CD4-positive, alpha-beta T cell treated with Interferon gamma for 1 hour (primary cell): Measurements from ENCODE around the gene CYP19A1.
"Not testable (repeated sequence)": the region's sequence is repeated elsewhere in the genome, so short reads cannot be mapped to it uniquely, and the experiment has no call there.

Experiments used
- DNase-seq: peaks from one replicate; pipeline ENCODE4 v3.0.0-alpha.2; 2020

CYP19A1 gene

DNA sequence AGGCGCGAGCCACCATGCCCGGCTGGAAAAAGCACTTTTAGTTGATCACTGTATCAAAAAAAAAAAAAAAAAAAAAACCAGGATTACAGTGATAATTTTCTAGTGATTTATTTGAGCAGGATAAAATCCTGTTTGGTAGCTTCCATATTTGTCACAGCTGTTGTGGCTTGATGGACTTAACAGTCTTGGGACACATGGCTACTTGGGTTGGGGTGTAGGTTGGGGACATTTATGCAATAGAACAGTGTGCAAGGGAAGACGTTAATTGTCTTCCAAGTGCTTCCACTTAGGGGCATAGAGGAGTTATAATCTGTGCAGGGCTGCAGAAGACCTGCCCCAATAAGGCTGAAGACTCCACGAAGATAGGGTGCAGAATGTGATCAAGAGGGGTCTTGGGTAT, 136.8 kb downstream of the CYP19A1 start:
- DNase-seq = no peak

GRCh38 chr15:51200792-51201191, 137.6 kb downstream of the CYP19A1 start:
- no peak for DNase-seq

DNA sequence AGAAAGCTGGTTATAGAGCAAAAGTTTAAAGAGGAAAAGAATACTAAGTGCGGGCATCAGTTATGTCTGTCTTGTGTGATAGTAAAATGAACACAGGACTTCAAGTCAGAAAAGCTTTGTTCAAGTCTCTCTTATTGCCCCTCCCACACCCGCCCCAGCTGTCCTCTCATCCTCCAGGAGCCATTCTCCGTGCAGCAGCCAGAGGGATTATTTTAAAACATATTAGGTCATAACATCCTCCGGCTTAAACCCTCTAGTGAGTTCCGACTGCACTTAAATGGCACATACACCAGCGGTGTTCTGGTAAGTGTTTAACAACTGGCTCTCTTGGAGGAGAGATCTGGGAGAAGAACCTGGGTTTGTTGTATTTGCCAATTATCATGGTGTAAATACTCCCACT, 138.9 kb downstream of the CYP19A1 start:
- no peak for DNase-seq

DNA sequence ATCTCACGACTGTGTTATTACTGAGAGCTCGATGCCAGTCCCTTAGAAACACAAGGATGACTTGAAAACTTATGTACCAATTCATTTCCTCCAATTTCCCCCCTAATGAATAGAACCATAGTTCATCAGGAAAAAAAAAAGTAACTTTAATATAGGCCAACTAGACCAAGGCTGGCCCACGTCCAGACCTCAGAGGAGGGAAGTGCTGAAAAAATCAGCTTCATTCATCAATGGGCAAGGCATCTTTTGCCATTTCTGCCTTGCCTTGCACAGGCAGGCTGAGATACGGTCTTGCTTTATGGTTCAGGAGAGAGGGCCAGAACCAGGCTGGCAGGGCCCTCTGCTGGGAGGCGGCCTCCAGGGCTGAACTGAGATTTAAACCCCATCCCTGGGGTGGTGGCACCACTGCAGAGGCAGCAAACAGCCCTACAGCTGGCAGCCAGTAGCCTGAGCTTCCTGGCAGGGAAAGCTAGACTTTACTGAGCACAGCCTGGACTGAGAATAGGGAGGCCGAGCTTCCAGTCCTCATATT, 139.6 kb downstream of the CYP19A1 start:
- no peak for DNase-seq

- DNase-seq = no peak
Observed at GRCh38 chr15:51195459-51195858, 142.9 kb downstream of the CYP19A1 start.

DNA sequence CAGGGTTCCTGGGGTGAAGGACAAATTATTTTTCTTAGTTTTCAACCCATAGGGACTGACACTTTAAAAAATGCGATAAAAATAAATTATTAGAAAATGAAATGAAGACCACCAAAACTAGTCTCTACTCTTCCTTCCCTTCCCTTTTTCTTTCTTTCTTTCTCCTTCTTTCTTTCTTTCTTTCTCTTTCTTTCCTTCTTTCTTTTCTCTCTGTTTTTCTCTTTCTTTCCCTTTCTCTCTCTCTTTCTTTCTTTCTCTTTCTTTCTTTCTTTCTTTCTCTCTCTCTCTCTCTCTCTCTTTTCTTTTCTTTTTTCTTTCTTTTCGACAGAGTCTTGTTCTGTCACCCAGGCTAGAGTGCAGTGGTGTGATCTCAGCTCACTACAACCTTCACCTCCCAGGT, 144.4 kb downstream of the CYP19A1 start:
- DNase-seq = no peak

DNA sequence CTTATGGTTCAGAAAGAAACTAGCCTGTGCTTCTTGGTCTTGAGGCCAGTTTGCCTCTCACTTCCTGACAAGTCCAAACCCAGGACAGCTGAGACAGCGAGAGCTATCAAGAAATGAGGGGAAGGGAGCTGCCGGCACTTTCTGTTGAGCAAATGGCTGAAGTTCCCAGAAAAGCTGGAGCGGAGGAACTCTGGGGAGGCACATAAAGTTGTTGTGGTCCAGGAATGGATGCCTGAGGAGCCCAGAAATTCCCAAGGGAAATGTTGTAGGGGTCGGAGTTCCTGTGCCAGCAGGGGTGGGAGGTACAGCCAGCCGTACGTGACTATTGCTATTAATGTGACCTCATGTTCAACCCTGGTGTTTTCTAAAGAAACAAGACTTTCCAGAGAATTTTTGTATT, 144.9 kb downstream of the CYP19A1 start:
- DNase-seq = no peak

DNA sequence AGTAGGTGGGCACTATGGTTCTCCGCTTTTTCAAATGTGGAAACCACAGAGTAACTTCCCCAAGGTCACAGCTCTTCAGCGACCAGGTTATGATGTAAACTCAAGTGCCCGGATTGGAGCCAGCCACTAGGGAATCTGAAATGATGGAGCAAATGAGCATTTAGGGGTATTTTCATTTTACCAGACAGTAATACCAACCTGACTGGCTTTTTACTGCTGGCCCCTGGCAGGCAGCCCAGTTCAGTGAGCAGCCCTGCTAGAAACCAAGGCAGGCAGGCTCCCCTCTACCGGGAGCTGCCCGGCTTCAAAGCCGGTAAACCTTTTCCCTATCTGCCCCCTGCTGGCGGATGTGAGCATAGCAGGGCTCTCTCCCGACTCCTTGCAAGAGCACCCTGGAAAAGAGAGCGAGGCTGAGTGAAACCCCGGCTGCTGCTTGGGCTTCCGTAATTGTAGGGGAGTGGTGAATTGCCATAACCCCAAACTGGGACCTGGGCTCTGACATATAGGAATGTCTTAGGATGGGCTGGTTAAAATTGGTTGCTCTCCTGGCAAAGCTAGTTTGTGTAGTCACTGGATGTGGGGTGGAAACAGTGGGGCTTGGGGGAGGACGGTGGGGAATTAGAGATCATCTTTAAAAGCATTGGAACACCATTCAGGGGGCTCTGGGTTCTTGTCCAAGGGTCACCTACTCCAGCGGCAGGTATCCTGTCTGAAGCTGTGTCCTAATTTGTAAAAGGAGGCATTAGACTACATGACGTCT, 145.7 kb downstream of the CYP19A1 start:
- DNase-seq = peak; percentile 52

DNA sequence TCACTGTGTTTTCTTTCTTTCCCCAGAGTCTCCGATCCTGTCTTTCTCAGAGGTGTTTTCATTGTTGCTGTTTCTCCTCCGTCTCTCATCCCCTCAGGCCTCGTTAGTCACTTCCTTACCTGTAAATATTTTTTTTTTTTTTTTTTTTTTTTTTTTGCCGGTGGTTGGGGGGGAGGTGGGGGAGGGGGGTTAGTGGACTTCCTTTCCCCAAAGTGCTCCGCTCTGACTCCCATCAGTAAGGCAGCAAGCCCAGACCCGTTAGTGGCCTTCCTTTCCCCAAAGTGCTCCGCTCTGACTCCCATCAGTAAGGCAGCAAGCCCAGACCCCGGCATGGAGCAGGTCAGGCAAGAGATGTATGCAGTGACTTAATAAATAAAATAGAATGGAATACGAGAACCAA, 146.6 kb downstream of the CYP19A1 start:
- no peak for DNase-seq

- DNase-seq = no peak
Observed at GRCh38 chr15:51191072-51191670, 147.2 kb downstream of the CYP19A1 start.

- no peak for DNase-seq
Observed at GRCh38 chr15:51190424-51191068, 147.8 kb downstream of the CYP19A1 start.

DNA sequence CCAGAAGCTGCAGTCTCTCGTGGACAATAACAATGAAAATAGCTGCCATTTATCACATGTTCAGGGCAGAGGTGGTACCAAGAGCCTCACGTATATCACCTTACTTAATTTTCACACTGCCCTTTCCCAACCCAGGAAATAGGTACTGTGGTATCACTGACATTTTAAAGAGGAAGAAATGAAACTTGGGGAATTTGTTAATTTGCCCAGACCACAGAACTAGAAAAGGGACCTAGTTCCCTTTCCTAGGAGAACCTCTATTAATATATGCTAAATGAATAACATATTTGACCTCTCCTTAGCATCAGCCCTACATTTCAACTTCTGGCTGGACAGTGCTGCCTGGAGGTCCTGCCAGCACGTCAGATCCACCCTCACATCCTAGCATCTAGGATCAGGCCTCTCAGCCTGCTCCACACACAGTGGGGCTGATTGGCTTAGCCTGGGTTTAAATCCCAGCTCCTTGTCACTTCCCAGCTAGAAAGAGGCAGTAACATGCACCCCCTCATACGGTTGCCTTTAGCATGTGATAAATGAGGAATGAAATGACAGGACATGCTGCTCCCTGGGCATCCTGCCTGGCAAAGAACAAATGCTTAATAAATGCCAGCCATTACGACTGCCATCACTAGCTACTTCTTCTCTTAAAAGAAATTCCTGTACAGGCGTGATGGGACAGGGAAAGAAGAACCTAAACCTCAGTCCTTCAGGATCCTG, 148.6 kb downstream of the CYP19A1 start:
- DNase-seq = no peak

DNA sequence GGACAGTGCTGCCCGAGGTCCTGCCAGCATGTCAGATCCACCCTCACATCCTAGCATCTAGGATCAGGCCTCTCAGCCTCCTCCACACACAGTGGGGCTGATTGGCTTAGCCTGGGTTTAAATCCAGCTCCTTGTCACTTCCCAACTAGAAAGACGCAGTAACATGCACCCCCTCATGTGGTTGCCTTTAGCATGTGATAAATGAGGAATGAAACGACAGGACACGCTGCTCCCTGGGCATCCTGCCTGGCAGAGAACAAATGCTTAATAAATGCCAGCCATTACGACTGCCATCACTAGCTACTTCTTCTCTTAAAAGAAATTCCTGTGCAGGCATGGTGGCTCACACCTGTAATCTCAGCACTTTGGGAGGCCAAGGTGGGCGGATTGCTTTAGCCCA, 149.6 kb downstream of the CYP19A1 start:
- not testable (repeated sequence) for DNase-seq

- no peak for DNase-seq
Observed at GRCh38 chr15:51186891-51187290, 151.5 kb downstream of the CYP19A1 start.

GRCh38 chr15:51186181-51186705, 152.2 kb downstream of the CYP19A1 start:
- DNase-seq = no peak

DNA sequence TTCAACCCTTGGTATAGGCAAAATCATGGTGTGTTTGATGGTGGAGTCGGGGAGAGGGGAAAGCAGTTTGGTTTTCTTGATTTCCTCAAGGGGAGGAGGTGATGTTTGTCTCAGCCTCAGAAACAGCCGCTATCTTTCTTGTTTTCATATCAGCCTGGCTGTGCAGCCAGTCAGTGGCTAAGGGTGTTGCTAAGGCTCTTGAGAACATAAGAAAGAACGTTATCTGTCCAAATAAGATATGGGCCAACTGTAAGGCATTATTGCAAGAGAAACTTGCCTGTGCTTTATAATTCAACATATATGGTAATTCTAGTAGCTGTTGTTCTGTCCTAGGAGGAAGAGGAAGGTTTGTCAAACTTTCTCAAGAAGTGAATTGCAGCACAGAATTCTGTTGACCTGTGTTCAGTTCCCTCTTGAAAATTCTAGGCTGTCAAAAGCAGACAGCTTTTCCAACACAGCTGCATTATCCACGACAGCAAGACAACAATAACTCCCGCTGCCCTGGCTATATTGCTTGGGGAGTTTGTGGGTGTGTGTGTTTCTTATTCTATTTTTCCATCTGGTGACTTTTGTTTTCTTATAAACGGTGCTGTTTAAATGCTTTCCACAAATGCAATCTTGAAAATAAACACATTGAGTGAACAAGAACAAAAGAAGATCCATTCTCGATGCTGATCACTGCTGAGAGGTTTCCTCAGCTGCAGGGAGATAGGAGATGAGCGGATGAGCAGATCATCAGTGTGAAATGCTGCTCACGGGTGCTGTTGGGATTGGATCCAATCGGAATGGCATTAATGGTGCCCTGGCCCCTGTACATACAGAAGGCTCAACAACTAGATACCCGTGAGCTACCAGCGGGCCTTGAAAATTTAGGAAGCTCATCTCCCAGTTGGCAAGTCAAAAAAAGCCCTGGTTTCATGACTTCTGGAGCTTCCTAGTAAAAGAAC, 152.9 kb downstream of the CYP19A1 start:
- DNase-seq = no peak

- no peak for DNase-seq
Observed at GRCh38 chr15:51184627-51185026, 153.8 kb downstream of the CYP19A1 start.

DNA sequence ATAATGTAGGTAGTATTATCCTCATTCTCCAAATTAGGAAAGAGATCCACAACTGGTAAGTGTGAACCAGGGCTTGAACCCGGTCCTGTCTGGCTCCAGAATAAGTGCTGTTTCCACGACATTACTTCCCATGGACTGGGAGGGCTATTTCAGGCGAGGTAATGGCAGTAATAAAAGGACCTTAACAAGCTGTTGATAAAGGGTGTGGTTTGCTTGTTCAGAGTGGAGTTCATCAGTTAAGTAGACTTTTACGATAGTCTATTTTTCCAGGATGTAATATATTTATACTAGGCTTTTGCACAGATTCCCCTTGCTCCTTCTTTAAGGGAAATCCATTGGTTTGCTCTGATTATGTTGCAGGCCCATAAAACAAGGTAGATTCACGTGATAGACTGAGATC, 155.3 kb downstream of the CYP19A1 start:
- DNase-seq = no peak

- DNase-seq = no peak
Observed at GRCh38 chr15:51181905-51182304, 156.5 kb downstream of the CYP19A1 start.

GRCh38 chr15:51181221-51181620, 157.2 kb downstream of the CYP19A1 start:
- DNase-seq = no peak

- no peak for DNase-seq
Observed at GRCh38 chr15:51180534-51180933, 157.9 kb downstream of the CYP19A1 start.

GRCh38 chr15:51180011-51180410, 158.4 kb downstream of the CYP19A1 start:
- DNase-seq = no peak
